ENCODE data around the gene C2CD4D. TPM values are rescaled to one million over a fixed set of nuclear protein-coding genes. Genes with fewer than 3 reads are reported as not detected.

C2CD4D gene
- total and polyA plus RNA-seq, 2 donors (not counting 1 experiment from before 2014, with no cell fraction given) = 0.07 TPM; not detected in 1

- DNase-seq (no peak), ATAC-seq (ENCODE audit: low read depth) (no peak)
- H3K9ac ChIP-seq (ENCODE audit: low read length) = no peak overlapping the region
- peaks cover 0 to 3% of the 10 kb centered on the region in 2 donors for H3K4me1 ChIP-seq (ENCODE audit: control insufficient read depth in 2 of 2, insufficient read depth in 2 of 2, low read length in 2 of 2)
- H2AFZ ChIP-seq (ENCODE audit: insufficient read depth, low read depth, low read length, poor library complexity, severe bottlenecking) = no peak overlapping the region
- no peaks in the 10 kb centered on the region for H4K20me1 ChIP-seq (ENCODE audit: control insufficient read depth, insufficient read depth, low read length, poor library complexity, severe bottlenecking)
- no peak overlapping the region for H3K4me3 Mint-ChIP-seq
- H3K4me2 ChIP-seq (replicated peaks; ENCODE audit: low read depth, low read length, poor library complexity, severe bottlenecking) = no peak overlapping the region
- peaks cover 2% of the 10 kb centered on the region for H3K4me1 Mint-ChIP-seq
- no peak overlapping the region for H3K27ac ChIP-seq (ENCODE audit: low read length in 2 of 2)
- WGBS (ENCODE audit: insufficient coverage) = 51% methylated on average over 4 of the region's 7 CpGs
- ChIA-PET CTCF (no interaction called here), POLR2A (no interaction called here)
- TF ChIP-seq EZH2 (IDR thresholded peaks at IDR 0.05; ENCODE audit: borderline replicate concordance, insufficient read depth, low read depth, low read length, poor library complexity, severe bottlenecking) (no peak), CTCF (IDR thresholded peaks at IDR 0.05) (no peak)
- H3K27me3 Mint-ChIP-seq = peaks cover 18% of the 10 kb centered on the region
- H3K9me3 Mint-ChIP-seq (ENCODE audit: insufficient read depth) = no peaks in the 10 kb centered on the region
- intact Hi-C loops (cut with micrococcal nuclease) = no loop called here
- no peaks in the 10 kb centered on the region for H3K36me3 ChIP-seq (replicated peaks in 1 of 2; ENCODE audit: control extremely low read depth in 1 of 2, control insufficient read depth in 1 of 2, extremely low read depth in 1 of 2, insufficient read depth in 2 of 2, low read length in 1 of 2)
- H3K4me3 ChIP-seq (ENCODE audit: control extremely low read depth in 1 of 5, extremely low read depth in 1 of 5, insufficient read depth in 1 of 5, low read depth in 2 of 5, low read length in 4 of 5) = no peak overlapping the region
- no peak overlapping the region for H3K27ac Mint-ChIP-seq
- no peaks in the 10 kb centered on the region for H3K9me3 ChIP-seq (ENCODE audit: control extremely low read depth in 1 of 3, control insufficient read depth in 2 of 3, insufficient read depth in 1 of 3, low read length in 2 of 3)
- peaks cover 0 to 19% (median 0%) of the 10 kb centered on the region in 4 experiments for H3K27me3 ChIP-seq (replicated peaks in 1 of 4; ENCODE audit: control extremely low read depth in 1 of 4, control insufficient read depth in 3 of 4, insufficient read depth in 4 of 4, low read length in 3 of 4)
- H3K79me2 ChIP-seq (ENCODE audit: control insufficient read depth, insufficient read depth, low read length) = no peaks in the 10 kb centered on the region
Observed at GRCh38 chr1:151822404-151822803, 17.2 kb downstream of the C2CD4D start.

- no peaks in the 10 kb centered on the region for H3K79me2 ChIP-seq (ENCODE audit: control insufficient read depth, insufficient read depth, low read length)
- Mint-ChIP-seq H3K27me3 (peaks cover 22% of the 10 kb centered on the region), H3K4me3 (no peak overlapping the region), H3K27ac (no peak overlapping the region), H3K4me1 (peaks cover 2% of the 10 kb centered on the region), H3K9me3 (ENCODE audit: insufficient read depth) (no peaks in the 10 kb centered on the region)
- H3K9ac ChIP-seq (ENCODE audit: low read length) = no peak overlapping the region
- H4K20me1 ChIP-seq (ENCODE audit: control insufficient read depth, insufficient read depth, low read length, poor library complexity, severe bottlenecking) = no peaks in the 10 kb centered on the region
- DNase-seq (no peak), ATAC-seq (ENCODE audit: low read depth) (no peak)
- H3K4me3 ChIP-seq (ENCODE audit: control extremely low read depth in 1 of 5, extremely low read depth in 1 of 5, insufficient read depth in 1 of 5, low read depth in 2 of 5, low read length in 4 of 5) = no peak overlapping the region
- no peaks in the 10 kb centered on the region for H3K9me3 ChIP-seq (ENCODE audit: control extremely low read depth in 1 of 3, control insufficient read depth in 2 of 3, insufficient read depth in 1 of 3, low read length in 2 of 3)
- no peak overlapping the region for H2AFZ ChIP-seq (ENCODE audit: insufficient read depth, low read depth, low read length, poor library complexity, severe bottlenecking)
- peaks cover 0 to 16% (median 0%) of the 10 kb centered on the region in 4 experiments for H3K27me3 ChIP-seq (replicated peaks in 1 of 4; ENCODE audit: control extremely low read depth in 1 of 4, control insufficient read depth in 3 of 4, insufficient read depth in 4 of 4, low read length in 3 of 4)
- H3K36me3 ChIP-seq (replicated peaks in 1 of 2; ENCODE audit: control extremely low read depth in 1 of 2, control insufficient read depth in 1 of 2, extremely low read depth in 1 of 2, insufficient read depth in 2 of 2, low read length in 1 of 2) = no peaks in the 10 kb centered on the region
- no CpG with 5 or more reads among the region's 2 CpGs for WGBS (ENCODE audit: insufficient coverage)
- intact Hi-C loops (cut with micrococcal nuclease) = no loop called here
- ChIA-PET CTCF (no interaction called here), POLR2A (no interaction called here)
- TF ChIP-seq EZH2 (IDR thresholded peaks at IDR 0.05; ENCODE audit: borderline replicate concordance, insufficient read depth, low read depth, low read length, poor library complexity, severe bottlenecking) (no peak), CTCF (IDR thresholded peaks at IDR 0.05) (no peak)
- no peak overlapping the region for H3K4me2 ChIP-seq (replicated peaks; ENCODE audit: low read depth, low read length, poor library complexity, severe bottlenecking)
- H3K27ac ChIP-seq (ENCODE audit: low read length in 2 of 2) = no peak overlapping the region
- H3K4me1 ChIP-seq (ENCODE audit: control insufficient read depth in 2 of 2, insufficient read depth in 2 of 2, low read length in 2 of 2) = peaks cover 0 to 5% of the 10 kb centered on the region in 2 donors
Observed at GRCh38 chr1:151820940-151821339, 18.7 kb downstream of the C2CD4D start.
